Neural progenitor cell (in vitro differentiated cells): ENCODE results near the gene ABCC10. TPM values are rescaled to one million over a fixed set of nuclear protein-coding genes. Genes with fewer than 3 reads are reported as not detected.

Source experiments
- DNase-seq: peaks from one replicate; pipeline ENCODE4 v3.0.0-alpha.2; 2016; ENCODE audit warnings: low spot score
- H2AFZ ChIP-seq: fragments of 200-600 bp; sonication (generic); replicated peaks from 2 replicates; pipeline ENCODE4 v1.6.1; 2016; ENCODE audit warnings: antibody characterized with exemption
- H3F3A ChIP-seq: fragments of 200-600 bp; sonication (generic); 2 replicates; pipeline ENCODE4 v1.6.1; 2016; ENCODE audit warnings: antibody characterized with exemption, low read depth
- H3K27ac ChIP-seq: fragments of 200-600 bp; sonication (generic); 2 replicates; pipeline ENCODE4 v1.5.1; 2016; ENCODE audit warnings: mild to moderate bottlenecking
- H3K27me3 ChIP-seq: fragments of 200-600 bp; sonication (generic); 2 replicates; pipeline ENCODE4 v1.6.1; 2016; ENCODE audit warnings: mild to moderate bottlenecking, moderate library complexity
- H3K36me3 ChIP-seq: fragments of 200-600 bp; sonication (generic); 2 replicates; pipeline ENCODE4 v1.5.1; 2016
- H3K4me1 ChIP-seq: fragments of 200-600 bp; sonication (generic); 2 replicates; pipeline ENCODE4 v1.6.1; 2016; ENCODE audit warnings: mixed run types
- H3K4me2 ChIP-seq: fragments of 200-600 bp; sonication (generic); 2 replicates; pipeline ENCODE4 v1.6.1; 2016
- H3K4me3 ChIP-seq: fragments of 200-600 bp; sonication (generic); 2 replicates; pipeline ENCODE4 v1.5.1; 2016
- H3K79me2 ChIP-seq: fragments of 200-600 bp; sonication (generic); 2 replicates; pipeline ENCODE4 v1.6.1; 2016; ENCODE audit warnings: low read depth
- H3K9ac ChIP-seq: fragments of 200-600 bp; sonication (generic); 2 replicates; pipeline ENCODE4 v1.6.1; 2016
- H3K9me3 ChIP-seq: fragments of 200-600 bp; sonication (generic); 2 replicates; pipeline ENCODE4 v1.5.1; 2016; ENCODE audit warnings: low read depth
- H4K20me1 ChIP-seq: fragments of 200-600 bp; sonication (generic); 2 replicates; pipeline ENCODE4 v1.6.1; 2016; ENCODE audit warnings: low read depth
- H3K27ac Mint-ChIP-seq: 3 replicates; pipeline ENCODE4 v1.8.0; 2021; ENCODE audit warnings: mixed read lengths
- H3K27me3 Mint-ChIP-seq: 2 replicates; pipeline ENCODE4 v1.8.0; 2022; ENCODE audit warnings: low read depth, mild to moderate bottlenecking, inconsistent platforms, moderate library complexity, mixed read lengths; ENCODE audit not compliant: insufficient read depth
- H3K36me3 Mint-ChIP-seq: 3 replicates; pipeline ENCODE4 v1.8.0; 2021; ENCODE audit warnings: mixed read lengths
- H3K4me1 Mint-ChIP-seq: 3 replicates; pipeline ENCODE4 v1.8.0; 2021; ENCODE audit warnings: mixed read lengths
- H3K4me3 Mint-ChIP-seq: 3 replicates; pipeline ENCODE4 v1.8.0; 2021; ENCODE audit warnings: mild to moderate bottlenecking, moderate library complexity, mixed read lengths
- H3K9me3 Mint-ChIP-seq: 3 replicates; pipeline ENCODE4 v1.8.0; 2020; ENCODE audit warnings: mixed read lengths
- CTCF ChIP-seq: fragments of 200-600 bp; sonication (generic); IDR thresholded peaks from 2 replicates; pipeline ENCODE4 v1.5.1; 2017; ENCODE audit warnings: antibody characterized with exemption, mild to moderate bottlenecking
- EZH2 ChIP-seq: fragments of 200-600 bp; sonication (generic); IDR thresholded peaks from 2 replicates; pipeline ENCODE4 v1.6.1; 2017; ENCODE audit warnings: antibody characterized with exemption, mild to moderate bottlenecking, moderate library complexity
- EZH2phosphoT487 ChIP-seq: fragments of 200-600 bp; sonication (generic); IDR thresholded peaks from 2 replicates; pipeline ENCODE4 v1.6.1; 2017; ENCODE audit warnings: antibody characterized with exemption
- total RNA-seq: library from RNA; depleted of rRNA; stranded (reverse); fragments of >200 nt; gene quantifications from 2 replicates; pipeline ENCODE4 v1.2.3, GENCODE V29; 2015; ENCODE audit warnings: low replicate concordance

Gene ABCC10
- total RNA-seq, 1 donor from 2014 or later = 10.1 TPM

- no peaks in the 10 kb centered on the region for H3K36me3 ChIP-seq
- H3K4me1 ChIP-seq = peaks cover 6% of the 10 kb centered on the region
- no peak overlapping the region for H3K4me3 Mint-ChIP-seq
- no peak overlapping the region for H2AFZ ChIP-seq
- H3K79me2 ChIP-seq = peaks cover 5% of the 10 kb centered on the region
- no peak overlapping the region for H3K4me3 ChIP-seq
- no peak overlapping the region for H3K9ac ChIP-seq
- H3K4me2 ChIP-seq = no peak overlapping the region
- peaks cover 10% of the 10 kb centered on the region for H3K36me3 Mint-ChIP-seq
- H3K9me3 ChIP-seq = no peaks in the 10 kb centered on the region
- H4K20me1 ChIP-seq = peaks cover 33% of the 10 kb centered on the region
- peaks cover 6% of the 10 kb centered on the region for H3K4me1 Mint-ChIP-seq
- no peaks in the 10 kb centered on the region for H3K27me3 ChIP-seq
- TF ChIP-seq EZH2phosphoT487 (no peak), CTCF (no peak), EZH2 (no peak)
- no peak for DNase-seq
- H3K27ac ChIP-seq = no peak overlapping the region
- no peak overlapping the region for H3K27ac Mint-ChIP-seq
- H3K9me3 Mint-ChIP-seq = no peaks in the 10 kb centered on the region
- peaks cover 6% of the 10 kb centered on the region for H3K27me3 Mint-ChIP-seq
- no peaks in the 10 kb centered on the region for H3F3A ChIP-seq
Observed at GRCh38 chr6:43494766-43495165, 67.4 kb downstream of the ABCC10 start.

- H3K4me3 Mint-ChIP-seq = no peak overlapping the region
- peaks cover 6% of the 10 kb centered on the region for H3K4me1 Mint-ChIP-seq
- H3K4me2 ChIP-seq = no peak overlapping the region
- no peaks in the 10 kb centered on the region for H3K9me3 Mint-ChIP-seq
- H3K36me3 Mint-ChIP-seq = peaks cover 5% of the 10 kb centered on the region
- H3K27ac Mint-ChIP-seq = peak overlapping the region; percentile 21
- H3F3A ChIP-seq = no peaks in the 10 kb centered on the region
- H3K9ac ChIP-seq = no peak overlapping the region
- no peak overlapping the region for H3K27ac ChIP-seq
- H3K27me3 ChIP-seq = no peaks in the 10 kb centered on the region
- no peak overlapping the region for H3K4me3 ChIP-seq
- TF ChIP-seq CTCF (peak; percentile 21), EZH2phosphoT487 (no peak), EZH2 (no peak)
- peaks cover 6% of the 10 kb centered on the region for H3K4me1 ChIP-seq
- H3K27me3 Mint-ChIP-seq = peaks cover 6% of the 10 kb centered on the region
- H3K36me3 ChIP-seq = no peaks in the 10 kb centered on the region
- no peaks in the 10 kb centered on the region for H3K9me3 ChIP-seq
- peaks cover 33% of the 10 kb centered on the region for H4K20me1 ChIP-seq
- DNase-seq = no peak
- H3K79me2 ChIP-seq = peaks cover 5% of the 10 kb centered on the region
- H2AFZ ChIP-seq = no peak overlapping the region
Observed at GRCh38 chr6:43495409-43495941, 68.1 kb downstream of the ABCC10 start.

- Mint-ChIP-seq H3K36me3 (peaks cover 10% of the 10 kb centered on the region), H3K9me3 (no peaks in the 10 kb centered on the region), H3K4me1 (peaks cover 6% of the 10 kb centered on the region), H3K27ac (no peak overlapping the region), H3K4me3 (no peak overlapping the region), H3K27me3 (peaks cover 6% of the 10 kb centered on the region)
- H3K27ac ChIP-seq = no peak overlapping the region
- no peak overlapping the region for H3K4me3 ChIP-seq
- H3K9ac ChIP-seq = no peak overlapping the region
- peaks cover 5% of the 10 kb centered on the region for H3K79me2 ChIP-seq
- no peaks in the 10 kb centered on the region for H3K9me3 ChIP-seq
- H3K4me1 ChIP-seq = peaks cover 6% of the 10 kb centered on the region
- H3F3A ChIP-seq = no peaks in the 10 kb centered on the region
- H4K20me1 ChIP-seq = peaks cover 33% of the 10 kb centered on the region
- H3K27me3 ChIP-seq = no peaks in the 10 kb centered on the region
- TF ChIP-seq CTCF (peak; percentile 61), EZH2 (no peak)
- H3K36me3 ChIP-seq = no peaks in the 10 kb centered on the region
- peak; percentile 62 for DNase-seq
- no peak overlapping the region for H3K4me2 ChIP-seq
- H2AFZ ChIP-seq = no peak overlapping the region
Observed at GRCh38 chr6:43496370-43497128, 69.2 kb downstream of the ABCC10 start.
